ENCODE measurements around the gene SPTBN4.
"Not testable (repeated sequence)": the region's sequence is repeated elsewhere in the genome, so short reads cannot be mapped to it uniquely, and the experiment has no call there.

DNA sequence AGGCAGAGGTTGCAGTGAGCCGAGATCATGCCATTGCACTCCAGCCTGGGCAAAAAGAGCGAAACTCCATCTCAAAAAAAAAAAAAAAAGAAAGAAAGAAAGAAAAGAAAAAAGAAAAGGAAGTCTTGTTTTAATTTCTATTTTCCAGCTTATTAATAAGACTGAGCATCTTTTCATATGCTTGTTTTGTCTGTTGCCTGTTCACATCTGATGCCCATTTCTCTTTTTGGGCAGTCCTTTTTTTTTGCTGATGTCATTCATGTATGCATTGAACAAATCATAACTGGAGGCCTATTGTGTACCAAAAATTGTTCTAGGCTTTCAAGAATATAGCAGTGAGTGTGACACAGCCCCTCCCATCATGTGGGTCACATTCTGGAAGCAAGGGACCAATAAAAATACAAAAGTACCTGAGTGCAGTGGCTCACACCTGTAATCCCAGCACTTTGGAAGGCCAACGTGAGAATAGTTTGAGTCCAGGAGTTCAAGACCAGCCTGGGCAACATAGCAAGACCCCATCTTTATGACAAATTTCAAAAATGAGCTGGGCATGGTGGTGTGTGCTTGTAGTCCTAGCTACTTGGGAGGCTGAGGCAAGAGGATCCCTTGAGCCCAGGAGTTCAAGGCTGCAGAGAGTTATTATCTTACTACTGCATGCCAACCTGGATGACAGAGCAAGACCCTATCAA lies 79.5 kb downstream of the SPTBN4 start:
- TF ChIP-seq, protein P1, sequence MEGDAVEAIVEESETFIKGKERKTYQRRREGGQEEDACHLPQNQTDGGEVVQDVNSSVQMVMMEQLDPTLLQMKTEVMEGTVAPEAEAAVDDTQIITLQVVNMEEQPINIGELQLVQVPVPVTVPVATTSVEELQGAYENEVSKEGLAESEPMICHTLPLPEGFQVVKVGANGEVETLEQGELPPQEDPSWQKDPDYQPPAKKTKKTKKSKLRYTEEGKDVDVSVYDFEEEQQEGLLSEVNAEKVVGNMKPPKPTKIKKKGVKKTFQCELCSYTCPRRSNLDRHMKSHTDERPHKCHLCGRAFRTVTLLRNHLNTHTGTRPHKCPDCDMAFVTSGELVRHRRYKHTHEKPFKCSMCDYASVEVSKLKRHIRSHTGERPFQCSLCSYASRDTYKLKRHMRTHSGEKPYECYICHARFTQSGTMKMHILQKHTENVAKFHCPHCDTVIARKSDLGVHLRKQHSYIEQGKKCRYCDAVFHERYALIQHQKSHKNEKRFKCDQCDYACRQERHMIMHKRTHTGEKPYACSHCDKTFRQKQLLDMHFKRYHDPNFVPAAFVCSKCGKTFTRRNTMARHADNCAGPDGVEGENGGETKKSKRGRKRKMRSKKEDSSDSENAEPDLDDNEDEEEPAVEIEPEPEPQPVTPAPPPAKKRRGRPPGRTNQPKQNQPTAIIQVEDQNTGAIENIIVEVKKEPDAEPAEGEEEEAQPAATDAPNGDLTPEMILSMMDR (IDR thresholded peaks at IDR 0.05 in 8 of 11, conservative IDR thresholded peaks at IDR 0.05 in 3 of 11) = not testable (repeated sequence)
- TF ChIP-seq POLR2AphosphoS5, POLR2A (IDR thresholded peaks at IDR 0.05): not testable (repeated sequence)
